Left renal cortex interstitium (tissue), 4 donors: Measurements from ENCODE around the gene LUZP1. TPM values are rescaled to one million over a fixed set of nuclear protein-coding genes. Genes with fewer than 3 reads are reported as not detected.

ENCODE experiments used
- DNase-seq, 4 donors: peaks; one replicate each; pipeline ENCODE4 v3.0.0-alpha.2; 2013; ENCODE audit warnings: low read depth in 4 of 4, low spot score in 2 of 4, missing footprints in 1 of 4
- polyA plus RNA-seq, 4 donors: library from polyadenylated mRNA; unstranded; fragments of 120-200 nt; gene quantifications; one replicate each; pipeline ENCODE4 v1.2.1, GENCODE V29; 2013; ENCODE audit not compliant: insufficient read length in 4 of 4

Gene LUZP1
- polyA plus RNA-seq, 4 donors: 30.7 to 35.7 (median 32.1) TPM

DNA sequence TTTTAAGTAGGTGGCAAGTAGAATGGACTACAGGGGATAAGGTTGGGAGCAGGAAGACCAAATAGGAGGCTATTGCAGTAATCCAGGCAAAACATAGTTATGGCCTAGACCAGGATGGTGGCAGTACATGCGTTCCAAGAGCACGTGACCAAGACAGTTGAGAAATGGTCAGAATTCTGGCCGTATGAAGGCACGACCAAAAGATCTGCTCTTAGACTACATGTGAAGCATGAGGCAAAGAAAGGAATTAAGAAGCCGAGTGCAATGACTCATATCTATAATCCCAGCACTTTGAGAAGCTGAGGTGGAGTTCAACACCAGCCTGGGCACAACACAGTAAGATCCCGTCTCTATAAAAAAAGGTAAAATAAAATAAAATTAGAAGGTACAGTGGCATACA lies 71.3 kb downstream of the LUZP1 start:
- no peak for DNase-seq

GRCh38 chr1:23092447-23092846 lies 76.2 kb downstream of the LUZP1 start:
- DNase-seq: no peak

GRCh38 chr1:23091545-23091944 lies 77.1 kb downstream of the LUZP1 start:
- no peak for DNase-seq

DNA sequence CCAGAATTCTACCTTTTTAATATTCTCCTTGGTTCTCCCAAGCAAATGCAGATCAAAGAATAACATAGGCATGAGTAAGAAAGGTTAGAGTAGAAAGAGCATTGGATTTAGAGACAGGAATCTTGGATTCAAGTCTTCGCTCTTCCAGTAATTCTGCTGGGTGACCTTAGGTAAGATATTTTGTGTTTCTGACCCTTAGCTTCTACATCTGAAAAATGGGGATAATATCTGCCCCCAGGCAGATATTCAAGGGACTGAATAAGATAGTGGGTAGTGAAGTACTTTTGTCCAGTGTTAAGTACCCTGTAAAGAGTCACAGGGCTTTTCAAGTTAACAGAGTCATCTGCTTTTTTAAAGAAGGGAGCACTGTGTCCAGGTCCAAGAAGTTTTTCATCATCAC lies 78.6 kb downstream of the LUZP1 start:
- no peak for DNase-seq

GRCh38 chr1:23088027-23088426 lies 80.6 kb downstream of the LUZP1 start:
- DNase-seq: no peak

DNA sequence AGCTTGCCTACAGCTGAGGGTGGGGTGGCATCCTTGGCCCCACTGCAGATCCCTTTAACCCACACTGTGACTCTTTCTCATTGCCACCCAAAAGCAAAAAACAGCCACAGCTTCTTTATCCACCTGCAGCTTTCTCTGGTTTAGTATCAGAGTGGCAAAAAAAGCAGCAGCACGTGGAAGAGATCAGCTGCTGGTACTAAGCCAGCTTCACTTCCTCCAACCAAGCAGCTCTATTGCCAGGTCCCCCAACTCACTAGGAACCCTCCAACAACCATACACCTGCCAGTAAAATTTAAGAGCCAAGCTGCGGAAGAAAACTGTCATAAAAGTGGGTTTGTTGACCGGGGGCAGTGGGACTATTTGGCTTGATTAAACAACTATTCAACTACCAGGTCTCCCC lies 83.0 kb downstream of the LUZP1 start:
- DNase-seq: no peak

- no peak for DNase-seq
These were observed 83.8 kb downstream of the LUZP1 start for GRCh38 chr1:23084880-23085279.

- DNase-seq: no peak
These were observed 84.8 kb downstream of the LUZP1 start for GRCh38 chr1:23083714-23084480.

GRCh38 chr1:23081376-23081775 lies 87.3 kb downstream of the LUZP1 start:
- DNase-seq: no peak

DNA sequence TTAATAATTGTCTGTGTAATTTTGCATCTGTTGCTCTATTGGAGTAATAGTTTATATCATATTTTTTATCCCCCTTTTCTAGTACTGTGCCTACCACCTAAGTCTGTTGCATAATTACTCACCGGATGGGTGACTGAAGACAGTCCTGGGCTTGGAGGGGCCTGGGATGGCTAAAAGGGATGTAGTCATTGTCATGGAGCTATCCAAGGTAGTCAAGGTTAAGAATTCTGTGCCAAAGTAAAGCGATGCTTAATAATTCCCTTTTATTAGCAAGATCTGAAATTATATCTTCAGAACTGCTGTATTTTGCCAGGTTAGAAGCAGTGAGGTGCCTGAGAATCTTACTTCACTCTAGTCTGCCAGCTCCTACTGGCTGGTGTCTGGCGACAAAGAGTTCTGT lies 87.8 kb downstream of the LUZP1 start:
- no peak for DNase-seq

- no peak for DNase-seq
These were observed 89.6 kb downstream of the LUZP1 start for GRCh38 chr1:23079025-23079424.

DNA sequence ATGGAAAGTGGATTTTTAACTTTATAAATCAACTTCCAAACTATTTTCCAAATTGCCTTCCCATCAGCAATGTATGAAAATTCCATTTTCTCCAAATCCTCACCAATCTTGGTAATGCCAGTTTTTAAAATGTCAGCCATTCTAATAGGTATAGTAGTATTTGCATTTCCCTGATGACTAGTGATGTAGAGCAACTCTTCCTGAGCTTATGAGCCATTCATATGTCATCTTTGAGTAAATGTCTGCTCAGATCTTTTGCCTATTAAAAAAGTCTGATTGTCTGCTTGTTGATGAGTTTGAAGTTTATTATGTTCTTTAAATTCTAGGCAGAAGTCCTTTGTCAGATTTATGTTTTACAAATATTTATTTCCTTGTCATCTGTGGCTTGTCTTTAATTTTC lies 94.6 kb downstream of the LUZP1 start:
- no peak for DNase-seq

- no peak for DNase-seq
These were observed 99.0 kb downstream of the LUZP1 start for GRCh38 chr1:23069675-23070074.

DNA sequence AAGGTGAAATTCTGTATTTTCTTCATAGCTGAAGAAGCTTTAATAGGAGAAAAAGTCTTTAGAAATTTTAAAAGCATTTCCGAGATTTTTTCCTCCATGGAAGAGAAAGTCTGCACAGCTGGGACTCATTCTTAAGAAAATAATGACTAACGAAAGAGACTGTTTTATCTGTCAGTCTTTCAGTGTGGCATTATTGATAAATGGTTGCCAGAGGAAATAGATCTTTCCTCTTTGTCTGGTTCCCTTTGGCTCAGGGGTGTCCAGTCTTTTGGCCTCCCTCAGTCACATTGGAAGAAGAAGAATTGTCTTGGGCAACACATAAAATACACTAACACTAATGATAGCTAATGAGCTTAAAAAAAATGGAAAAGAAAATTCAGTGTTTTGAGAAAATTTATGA lies 99.5 kb downstream of the LUZP1 start:
- DNase-seq: no peak

DNA sequence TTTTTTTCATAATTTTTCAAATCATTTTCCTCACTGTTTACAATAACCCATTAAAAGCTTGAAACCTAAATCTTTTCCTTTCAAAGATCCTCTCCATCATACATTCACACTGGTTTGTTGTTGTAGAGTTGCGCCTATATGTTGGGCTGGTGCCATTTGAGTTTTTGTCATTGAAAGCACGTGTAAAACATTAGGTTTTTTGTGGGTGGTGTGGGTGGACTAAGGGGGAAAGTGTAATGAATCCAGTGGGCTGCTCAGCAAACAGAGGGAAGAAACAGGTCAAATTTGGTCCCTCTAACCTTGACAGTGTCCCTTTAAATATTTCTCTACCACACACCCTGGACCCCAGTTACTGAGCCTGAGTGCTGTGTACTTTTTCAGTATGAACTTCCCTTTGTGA lies 102.6 kb downstream of the LUZP1 start:
- DNase-seq: no peak

DNA sequence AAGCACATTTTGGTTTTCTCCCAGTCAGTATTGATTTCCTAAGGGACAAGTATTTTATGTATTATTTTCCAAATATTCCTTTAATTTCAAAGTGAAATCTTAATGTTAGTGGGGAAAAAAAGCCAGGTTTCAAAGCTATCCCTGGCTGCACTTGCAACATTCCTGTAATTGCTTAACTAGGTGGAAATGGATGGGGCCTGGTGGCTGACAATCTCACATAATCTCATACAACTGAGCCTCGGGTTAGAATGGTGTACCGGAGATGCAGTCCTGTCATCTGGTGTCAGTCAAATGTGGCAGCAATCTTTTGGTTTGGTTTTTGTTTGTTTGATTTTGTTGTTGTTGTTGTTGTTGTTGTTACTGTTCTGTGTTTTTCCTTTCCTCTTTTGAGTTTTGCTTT lies 103.3 kb downstream of the LUZP1 start:
- DNase-seq: no peak

DNA sequence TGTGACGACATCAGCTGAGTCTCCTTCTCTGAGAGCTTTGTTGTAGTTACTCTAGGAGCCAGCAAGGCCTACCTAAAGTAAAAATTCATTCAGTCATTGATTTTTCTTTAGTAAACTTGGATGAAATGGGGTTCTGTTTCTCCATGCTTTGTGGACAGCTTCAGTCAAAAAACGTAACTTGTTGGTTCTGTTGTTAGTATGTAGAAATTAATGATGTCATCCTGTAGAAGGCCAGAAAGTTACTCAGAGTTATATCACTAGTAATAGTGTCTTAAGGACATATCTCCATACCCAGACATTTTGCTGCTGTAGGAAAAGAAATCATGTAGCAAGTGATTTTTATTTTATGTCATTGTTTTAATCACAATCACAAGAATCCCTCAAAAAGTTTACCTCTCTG lies 106.4 kb downstream of the LUZP1 start:
- no peak for DNase-seq

- no peak for DNase-seq
These were observed 111.4 kb downstream of the LUZP1 start for GRCh38 chr1:23057301-23057700.

- DNase-seq: no peak
These were observed 117.3 kb downstream of the LUZP1 start for GRCh38 chr1:23051290-23051909.

- no peak for DNase-seq
These were observed 118.5 kb downstream of the LUZP1 start for GRCh38 chr1:23050201-23050600.

DNA sequence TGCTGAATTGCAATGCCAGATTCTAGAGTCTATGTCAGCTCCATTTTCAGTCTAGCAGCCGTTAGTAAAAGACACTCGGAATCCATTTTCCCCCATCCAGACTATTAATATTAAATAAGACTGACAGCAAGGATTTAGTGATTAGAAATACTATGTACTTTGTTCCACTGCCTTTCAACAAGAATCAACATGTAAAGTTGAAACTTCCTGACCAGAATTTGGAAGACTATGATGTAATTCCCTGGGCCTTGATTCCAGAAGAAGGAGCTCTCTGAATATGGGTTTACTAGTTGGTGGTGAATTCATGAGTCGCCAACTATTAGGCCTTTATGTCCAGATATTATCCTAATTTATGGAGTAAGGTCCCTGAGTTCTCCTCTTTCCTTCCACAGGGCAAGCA lies 124.6 kb downstream of the LUZP1 start:
- DNase-seq: no peak

- DNase-seq: no peak
These were observed 128.1 kb downstream of the LUZP1 start for GRCh38 chr1:23040509-23040908.
